HT1080 (cell line): Measurements from ENCODE around the gene VIT. TPM values are rescaled to one million over a fixed set of nuclear protein-coding genes. Genes with fewer than 3 reads are reported as not detected.

Source experiments
- DNase-seq: peaks from one replicate; pipeline ENCODE4 v3.0.0-alpha.2; 2015; ENCODE audit warnings: low read depth
- total RNA-seq: library from RNA; depleted of rRNA; stranded (reverse); fragments of >200 nt; shearing (Covaris generic); gene quantifications from 2 replicates; pipeline ENCODE4 v1.2.3, GENCODE V29; 2014; rRNA removed

The VIT gene
- total RNA-seq, 1 experiment from 2014 or later: not detected

- DNase-seq: no peak
These were observed 161.2 kb downstream of the VIT start for GRCh38 chr2:36857713-36858112.

DNA sequence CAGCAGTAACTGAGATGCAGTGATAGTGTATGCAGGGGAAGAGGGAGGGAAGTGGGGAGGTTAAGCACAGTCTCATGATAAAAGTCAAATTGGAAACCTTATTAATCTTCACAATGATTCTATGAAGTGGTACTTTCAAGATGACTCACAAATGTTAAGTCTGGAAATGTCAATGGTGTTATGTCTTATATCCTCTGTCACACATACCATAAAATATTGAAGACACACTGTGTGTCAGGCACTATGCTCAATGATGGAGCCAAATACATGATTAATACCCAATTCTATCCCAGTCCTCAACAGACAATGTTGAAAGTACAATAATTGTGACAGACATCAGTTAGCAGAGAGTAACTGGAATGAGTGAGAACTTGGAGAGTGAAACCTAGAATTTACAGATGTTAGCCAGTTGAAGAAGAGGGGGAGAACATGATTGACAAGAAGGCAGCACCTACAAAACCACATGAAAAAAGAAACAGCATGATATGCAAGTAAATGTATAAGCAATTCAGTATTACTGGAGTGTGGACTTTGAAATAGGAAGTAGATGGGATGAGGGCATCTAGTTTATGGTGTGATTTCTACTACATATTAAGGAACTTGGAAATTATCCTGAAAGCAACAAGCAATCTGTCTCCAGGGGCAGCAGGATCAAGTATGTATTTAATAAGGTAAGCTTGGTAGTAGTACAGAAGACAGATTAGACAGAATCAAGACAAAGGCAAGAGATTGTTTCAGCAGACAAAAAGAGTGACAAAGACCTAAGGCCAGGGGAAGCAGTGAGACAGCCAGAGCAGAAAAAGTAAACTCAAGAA, 162.3 kb downstream of the VIT start:
- DNase-seq: no peak

GRCh38 chr2:36859366-36859792, 162.9 kb downstream of the VIT start:
- no peak for DNase-seq

GRCh38 chr2:36861896-36862295, 165.4 kb downstream of the VIT start:
- no peak for DNase-seq

Other genes starting within 250 kb of the VIT start
- 39.3 and 42.4 TPM in 2 replicates for gene FEZ2, start 98.5 kb upstream of the VIT start, total RNA-seq